Stimulated activated CD4-positive, alpha-beta T cell treated with anti-CD3 and anti-CD28 coated beads, Interleukin-4, amount 100 ng/mL, for 4 hours (primary cell): ENCODE results near the gene RNF217.
"Not testable (repeated sequence)": the region's sequence is repeated elsewhere in the genome, so short reads cannot be mapped to it uniquely, and the experiment has no call there.

Experiments used
- DNase-seq, 2 experiments: peaks; one replicate each; pipeline ENCODE4 v3.0.0-alpha.2; 2020

RNF217 gene

GRCh38 chr6:124961777-124962638 is at the start of gene RNF217:
Gene RNF217 (plus strand): TSS chr6:124962437. CDS start chr6:124962545, 108 bp downstream.
- DNase-seq, result no peak

- no peak for DNase-seq
Observed at GRCh38 chr6:124913056-124913455, 49.2 kb upstream of the RNF217 start.

GRCh38 chr6:124917769-124918168 is 44.5 kb upstream of the RNF217 start:
- no peak for DNase-seq

GRCh38 chr6:124919703-124920102 is 42.5 kb upstream of the RNF217 start:
- DNase-seq, result not testable (repeated sequence)

GRCh38 chr6:124924333-124924759 is 37.9 kb upstream of the RNF217 start:
- DNase-seq, result no peak

GRCh38 chr6:124926435-124926834 is 35.8 kb upstream of the RNF217 start:
- DNase-seq, result no peak

GRCh38 chr6:124927806-124928205 is 34.4 kb upstream of the RNF217 start:
- no peak for DNase-seq

- no peak for DNase-seq
Observed at GRCh38 chr6:124928851-124929250, 33.4 kb upstream of the RNF217 start.

- DNase-seq, result no peak
Observed at GRCh38 chr6:124937645-124938044, 24.6 kb upstream of the RNF217 start.

- no peak for DNase-seq
Observed at GRCh38 chr6:124941259-124941658, 21.0 kb upstream of the RNF217 start.

GRCh38 chr6:124943658-124944057 is 18.6 kb upstream of the RNF217 start:
- DNase-seq, result no peak

GRCh38 chr6:124947971-124948451 is 14.2 kb upstream of the RNF217 start:
- no peak for DNase-seq

- DNase-seq, result no peak
Observed at GRCh38 chr6:124949706-124950105, 12.5 kb upstream of the RNF217 start.

- DNase-seq, result no peak
Observed at GRCh38 chr6:124953808-124954207, 8.4 kb upstream of the RNF217 start.

- DNase-seq, result no peak
Observed at GRCh38 chr6:124955108-124955856, 7.0 kb upstream of the RNF217 start.

GRCh38 chr6:124956018-124956417 is 6.2 kb upstream of the RNF217 start:
- DNase-seq, result no peak

- DNase-seq, result no peak
Observed at GRCh38 chr6:124958149-124958548, 4.1 kb upstream of the RNF217 start.

GRCh38 chr6:124958759-124959354 is 3.4 kb upstream of the RNF217 start:
- DNase-seq, result no peak

GRCh38 chr6:124960757-124961463 is 1.3 kb upstream of the RNF217 start:
- no peak for DNase-seq

GRCh38 chr6:124961464-124961776 is 817 bp upstream of the RNF217 start:
- DNase-seq, result no peak

- DNase-seq, result no peak
Observed at GRCh38 chr6:124962639-124963415, 590 bp downstream of the RNF217 start.

- DNase-seq, result no peak
Observed at GRCh38 chr6:124963416-124963785, 1.2 kb downstream of the RNF217 start.
